NCI-H345 treated with DMSO at 0.1 percent for 48 hours (cell line): ENCODE results near the gene CPLX1.
A peak's percentile ranks its signal among the peaks of the same experiment; 100 is the strongest.

Source experiments
- DNase-seq: peaks from one replicate; lab custom pipeline; 2025; ENCODE audit not compliant: unreplicated experiment; lab: John Stamatoyannopoulos, UW

The CPLX1 gene

DNA sequence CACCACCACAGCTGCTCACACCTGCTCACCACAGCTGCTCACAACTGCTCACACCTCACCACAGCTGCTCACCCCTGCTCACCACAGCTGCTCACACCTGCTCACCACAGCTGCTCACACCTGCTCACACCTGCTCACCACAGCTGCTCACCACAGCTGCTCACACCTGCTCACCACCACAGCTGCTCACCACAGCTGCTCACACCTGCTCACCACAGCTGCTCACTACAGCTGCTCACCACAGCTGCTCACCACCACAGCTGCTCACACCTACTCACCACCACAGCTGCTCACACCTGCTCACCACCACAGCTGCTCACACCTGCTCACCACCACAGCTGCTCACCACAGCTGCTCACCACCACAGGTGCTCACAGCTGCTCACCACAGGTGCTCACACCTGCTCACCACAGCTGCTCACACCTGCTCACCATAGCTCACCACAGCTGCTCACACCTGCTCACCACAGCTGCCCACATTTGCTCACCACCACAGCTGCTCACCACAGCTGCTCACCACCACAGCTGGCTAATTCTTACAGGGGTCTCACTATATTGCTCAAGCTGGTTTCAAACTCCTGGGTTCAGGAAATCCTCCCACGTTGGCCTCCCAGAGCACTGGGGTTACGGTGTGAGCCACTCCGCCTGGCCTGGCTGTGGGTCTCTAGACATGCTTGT is 30.4 kb upstream of the CPLX1 start:
- DNase-seq: no peak

DNA sequence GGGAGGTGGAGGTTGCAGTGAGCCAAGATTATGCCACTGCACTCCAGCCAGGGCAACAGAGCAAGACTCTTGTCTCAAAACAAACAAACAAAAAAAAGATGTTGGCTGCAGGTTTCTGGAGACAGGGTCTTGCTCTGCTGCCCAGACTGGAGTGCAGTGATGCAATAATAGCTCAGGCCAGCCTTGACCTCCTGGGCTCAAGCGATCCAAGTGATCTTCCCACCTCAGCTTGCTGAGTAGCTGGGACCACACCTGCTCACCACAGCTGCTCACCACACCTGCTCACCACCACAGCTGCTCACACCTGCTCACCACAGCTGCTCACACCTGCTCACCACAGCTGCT is 29.9 kb upstream of the CPLX1 start:
- DNase-seq: no peak

DNA sequence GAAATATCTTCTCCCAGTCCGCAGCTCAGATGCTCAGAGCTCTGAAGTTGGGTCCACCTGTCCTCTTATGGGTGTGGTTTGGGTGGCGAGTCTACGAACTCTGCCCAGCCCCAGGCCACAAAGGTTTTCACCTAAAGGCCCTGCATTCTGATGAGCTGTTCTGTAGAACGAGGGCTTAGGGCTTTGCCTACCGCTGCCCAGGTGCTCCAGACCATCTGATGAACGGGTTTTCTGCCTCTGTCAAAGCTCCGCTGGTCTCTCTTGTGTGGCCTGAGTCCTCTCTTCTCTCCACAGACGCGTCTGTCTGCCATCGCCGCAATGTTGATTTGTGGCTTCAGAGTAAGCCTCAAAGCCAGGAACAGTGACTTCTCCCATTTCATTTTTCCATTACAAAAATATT is 28.4 kb upstream of the CPLX1 start:
- no peak for DNase-seq

DNA sequence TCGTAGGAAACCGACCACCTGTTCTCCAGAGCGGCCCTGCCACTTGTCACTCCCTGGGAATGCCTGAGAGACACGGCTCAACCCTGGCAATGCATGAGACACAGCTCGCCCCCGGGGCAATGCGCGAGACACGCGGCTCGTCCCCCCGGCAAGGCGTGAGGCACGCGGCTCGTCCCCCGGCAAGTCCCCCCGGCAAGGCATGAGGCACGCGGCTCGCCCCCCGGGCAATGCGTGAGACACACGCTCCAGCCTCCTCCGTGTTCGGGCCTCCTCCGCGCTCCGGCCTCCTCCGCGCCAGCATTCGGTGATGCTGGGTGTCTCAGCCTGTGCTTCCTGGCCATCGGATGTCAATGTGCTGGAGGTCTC is 27.5 kb upstream of the CPLX1 start:
- no peak for DNase-seq

DNA sequence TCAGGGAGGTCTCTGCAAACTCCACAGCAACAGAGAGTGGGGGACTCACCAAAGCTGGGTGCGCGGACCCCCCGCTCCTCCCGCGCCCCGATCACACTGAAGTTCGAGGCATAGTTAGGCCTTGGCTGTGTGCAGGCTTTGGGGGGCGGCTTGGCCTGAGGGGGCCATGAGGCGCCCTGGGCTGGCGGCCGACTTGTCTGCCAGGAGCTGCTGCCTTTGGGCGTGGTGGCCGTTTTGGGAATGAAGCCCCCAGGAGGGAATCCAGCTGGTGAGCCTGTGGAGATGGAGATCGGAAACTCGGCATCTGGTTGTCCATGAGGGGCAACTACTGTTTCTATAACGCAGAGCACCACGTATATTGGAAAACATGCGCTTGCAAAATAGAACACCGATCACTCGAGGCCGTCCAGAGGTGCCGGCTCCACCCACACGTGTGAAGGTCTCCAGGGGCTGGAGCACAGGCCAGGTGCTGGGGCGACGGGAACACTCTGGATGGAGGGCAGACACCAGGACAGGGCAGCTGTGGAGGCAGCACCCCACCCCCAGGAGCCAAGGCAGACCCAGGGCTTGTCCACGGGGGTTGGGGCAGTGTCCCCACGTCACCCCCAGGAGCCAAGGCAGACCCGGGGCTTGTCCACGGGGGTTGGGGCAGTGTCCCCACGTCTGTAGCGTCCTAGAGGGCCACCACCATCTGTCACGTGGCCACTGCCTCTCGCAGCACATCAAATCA is 25.9 kb upstream of the CPLX1 start:
- no peak for DNase-seq

DNA sequence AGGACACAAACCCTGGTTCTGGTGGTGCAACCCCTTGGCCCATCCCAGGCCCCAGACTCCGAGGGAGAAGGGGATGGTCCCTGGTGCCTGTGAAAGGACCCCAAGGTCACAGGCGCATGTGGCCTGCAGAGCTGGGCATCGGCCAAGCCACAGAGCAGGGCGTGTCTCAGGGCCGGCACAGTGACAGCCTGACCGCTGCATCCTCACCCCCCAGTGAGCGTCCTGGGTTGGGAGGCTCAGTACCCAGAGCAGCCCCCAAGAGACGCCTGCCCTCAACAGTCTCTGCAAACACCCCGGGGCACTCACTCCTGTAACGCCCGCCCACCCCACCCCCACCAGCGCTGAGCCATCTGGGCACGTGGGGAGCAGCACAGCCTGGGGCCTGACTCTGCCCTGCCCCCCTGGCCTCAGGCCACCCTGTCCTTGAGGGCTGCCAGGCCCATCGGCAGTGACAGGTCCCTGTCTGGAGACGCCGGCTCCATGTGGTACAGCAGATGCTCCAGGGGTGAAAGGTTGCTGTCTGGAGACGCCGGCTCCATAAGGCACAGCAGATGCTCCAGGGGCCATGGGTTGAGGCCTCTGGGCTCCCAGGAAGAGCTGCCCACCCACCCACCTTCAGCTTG is 24.5 kb upstream of the CPLX1 start:
- no peak for DNase-seq

DNA sequence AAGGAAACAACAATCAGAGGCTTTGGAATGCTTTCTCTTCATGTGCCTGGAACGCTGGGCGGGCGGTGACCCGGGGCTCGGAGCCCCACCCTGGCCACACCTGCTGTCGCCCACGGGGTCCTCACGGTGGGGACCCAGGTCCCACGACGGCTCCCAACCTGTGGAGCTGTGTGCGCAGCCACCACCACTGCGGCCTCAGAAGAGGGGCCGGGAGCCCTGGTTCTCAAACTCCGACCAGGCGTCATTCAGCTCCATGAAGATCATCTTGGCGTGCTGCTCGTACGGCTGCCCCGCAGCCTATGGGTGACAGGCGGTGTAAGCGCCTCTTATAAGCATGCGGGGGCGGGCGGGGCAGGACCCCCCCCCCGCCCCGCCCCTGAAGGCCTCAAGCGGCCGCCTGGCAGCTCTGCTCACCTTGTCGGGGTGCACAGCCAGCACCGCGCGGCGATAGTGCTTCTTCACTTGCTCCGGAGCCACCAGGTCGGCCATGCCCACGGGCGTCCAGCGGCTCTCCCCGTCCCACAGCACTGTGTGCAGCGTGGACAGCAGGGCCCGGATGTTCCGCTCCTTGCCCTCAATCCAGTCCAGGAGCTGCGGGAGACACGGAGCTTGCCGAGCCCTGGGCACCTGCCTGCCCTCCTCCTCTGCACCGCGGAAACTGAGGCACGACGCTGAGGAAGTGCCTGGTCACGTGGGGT is 23.7 kb upstream of the CPLX1 start:
- DNase-seq: no peak

DNA sequence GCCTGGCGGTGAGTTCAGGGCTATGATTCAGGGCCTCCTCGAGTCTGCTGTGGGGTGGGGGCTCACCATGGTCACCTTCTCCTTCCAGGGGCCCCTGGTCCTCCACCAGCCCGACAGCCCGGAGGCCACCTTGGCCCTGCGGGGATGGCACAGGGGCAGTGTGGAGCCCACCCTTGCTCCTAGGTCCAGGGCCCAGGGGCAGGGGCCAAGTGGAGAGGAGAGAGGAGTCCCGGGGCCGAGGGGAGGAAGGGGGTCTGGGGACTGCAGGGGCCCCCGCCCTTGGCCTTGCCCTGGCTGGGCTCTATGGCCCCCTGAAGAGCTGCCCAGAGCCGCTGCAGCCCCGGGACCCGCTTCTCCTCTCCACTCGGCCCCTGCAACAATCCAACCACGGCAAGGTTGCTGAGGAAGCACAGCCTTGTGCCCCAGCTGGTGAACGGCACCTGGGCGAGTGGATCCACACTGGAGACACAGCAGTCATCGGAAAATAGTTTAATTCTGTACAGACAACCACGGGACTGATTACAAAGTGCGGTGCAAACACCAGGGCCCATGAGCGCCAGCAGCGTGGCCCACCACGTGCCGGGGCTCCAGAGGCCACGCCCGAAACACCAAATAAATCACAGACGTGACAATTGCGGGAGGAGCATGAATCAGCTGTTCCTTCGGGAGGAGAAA is 23.0 kb upstream of the CPLX1 start:
- no peak for DNase-seq

DNA sequence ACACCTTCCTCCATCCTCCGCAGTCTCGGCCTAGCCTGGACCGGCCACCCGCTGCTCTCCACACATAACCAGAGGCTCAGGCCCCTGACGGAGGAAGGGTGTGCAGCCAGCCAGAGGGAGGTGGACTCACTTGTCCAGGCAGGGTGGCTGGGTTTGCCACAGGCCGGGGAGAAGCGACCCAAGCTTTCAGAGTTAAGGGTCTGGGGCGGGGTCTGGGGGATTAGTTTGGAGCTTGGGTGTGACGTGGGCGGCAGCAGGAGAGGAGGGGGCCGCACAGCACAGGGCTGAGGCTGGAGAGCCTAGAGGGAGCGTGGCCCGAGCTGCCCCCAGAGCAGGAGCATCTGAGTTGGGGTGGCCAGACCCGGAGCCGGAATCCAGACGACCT is 22.4 kb upstream of the CPLX1 start:
- DNase-seq: no peak

DNA sequence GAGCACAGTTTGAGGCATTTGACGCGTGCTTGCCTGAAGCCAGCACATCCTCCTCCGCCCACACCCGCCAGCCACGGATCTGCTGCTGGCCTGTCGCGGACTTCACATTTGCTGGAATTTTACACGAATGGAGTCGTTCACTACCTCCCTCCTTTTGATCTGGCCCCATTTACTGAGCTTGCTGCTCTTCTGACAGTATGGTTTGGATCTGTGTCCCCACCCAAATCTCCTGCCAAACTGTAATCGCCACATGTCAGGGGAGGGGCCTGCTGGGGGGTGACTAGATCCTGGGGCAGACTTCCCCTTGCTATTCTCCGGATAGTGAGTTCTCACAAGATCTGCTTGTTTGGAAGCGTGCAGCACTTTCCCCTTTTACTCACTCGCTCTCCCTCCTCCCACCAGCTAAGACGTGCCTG is 19.9 kb upstream of the CPLX1 start:
- DNase-seq: no peak

DNA sequence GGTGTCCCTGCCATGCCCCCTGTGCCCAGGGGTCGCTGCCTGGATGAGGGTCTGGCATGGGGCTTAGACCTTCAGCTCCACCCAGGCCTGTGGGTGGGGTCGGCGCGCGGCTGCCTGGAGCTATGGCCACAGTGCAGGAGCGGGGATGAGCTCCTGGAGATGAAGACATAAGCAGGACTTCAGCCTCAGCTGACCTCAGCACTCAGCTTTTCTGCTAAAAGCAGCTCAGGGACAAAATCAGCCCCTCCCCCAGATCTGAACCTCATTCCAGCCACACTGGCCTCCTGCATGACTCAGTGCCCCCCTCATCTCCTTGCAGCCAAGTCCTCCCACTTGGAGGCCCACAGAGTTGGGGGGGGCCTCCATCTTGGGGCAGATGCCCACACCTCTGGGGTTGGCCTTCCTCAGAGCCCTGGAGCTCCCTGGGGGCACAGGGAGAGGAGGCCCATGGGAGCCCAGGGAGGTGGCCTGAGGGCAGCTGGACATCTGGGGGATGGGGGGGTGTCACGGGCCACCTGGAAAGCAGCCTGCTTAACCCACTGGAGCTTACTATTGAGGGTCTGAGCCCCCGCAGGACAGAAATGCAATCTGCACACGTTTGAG is 19.4 kb upstream of the CPLX1 start:
- no peak for DNase-seq

DNA sequence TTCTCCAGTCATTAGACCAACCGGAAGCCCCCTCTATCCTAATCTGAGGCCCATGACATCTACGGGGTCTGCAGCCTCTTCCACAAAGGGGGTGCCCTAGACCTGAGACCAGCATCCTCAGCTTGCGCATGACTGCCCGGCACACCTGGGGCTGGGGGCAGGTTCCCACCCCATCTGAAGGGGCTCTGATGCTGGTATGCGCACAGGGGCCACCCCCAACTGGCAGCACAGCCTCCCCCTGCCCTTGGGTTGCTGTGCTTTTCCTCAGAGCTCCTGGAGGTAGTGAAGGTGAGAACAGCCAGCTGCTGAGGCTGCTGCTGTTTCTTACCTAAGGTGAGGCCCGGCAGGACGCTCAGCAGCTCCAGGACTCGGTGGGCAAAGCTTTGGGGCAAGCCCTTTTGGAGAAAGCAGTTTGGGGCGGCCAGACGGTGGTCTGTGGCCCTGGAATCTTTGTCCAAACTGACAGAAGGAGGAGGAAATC is 18.9 kb upstream of the CPLX1 start:
- no peak for DNase-seq

DNA sequence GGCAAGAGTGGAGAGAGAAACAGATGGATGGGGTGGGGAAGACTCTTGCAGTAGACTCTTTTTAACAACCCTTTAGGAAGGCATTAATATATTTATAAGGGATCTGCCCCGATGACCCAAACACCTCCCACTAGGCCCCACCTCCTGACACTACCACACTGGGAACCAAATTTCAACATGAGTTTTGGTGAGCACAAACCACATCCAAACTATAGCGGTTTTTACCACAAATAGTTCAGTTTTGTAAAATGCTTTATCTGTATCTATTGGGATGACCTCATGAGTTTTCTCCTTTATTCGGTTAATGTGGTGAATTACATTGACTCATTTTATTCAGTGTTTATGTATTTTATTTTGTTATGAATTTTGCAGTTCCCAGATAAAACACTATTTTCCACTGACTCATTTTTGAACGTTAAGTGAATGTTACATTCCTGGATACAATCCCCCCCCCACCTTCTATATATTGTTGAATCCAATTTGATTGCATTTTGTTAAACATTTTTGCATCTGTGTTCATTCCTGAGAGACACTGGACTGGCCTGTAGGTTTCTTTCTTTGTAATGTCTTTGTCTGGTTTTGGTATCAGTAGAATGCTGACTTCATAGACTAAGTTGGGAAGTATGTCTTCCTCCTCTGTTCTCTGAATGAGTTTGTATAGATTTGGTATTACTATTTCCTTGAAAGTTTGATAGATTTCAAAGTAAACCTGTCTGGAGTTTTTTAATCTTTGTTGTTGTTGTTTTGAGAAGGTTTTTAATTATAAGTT is 13.9 kb upstream of the CPLX1 start:
- no peak for DNase-seq

DNA sequence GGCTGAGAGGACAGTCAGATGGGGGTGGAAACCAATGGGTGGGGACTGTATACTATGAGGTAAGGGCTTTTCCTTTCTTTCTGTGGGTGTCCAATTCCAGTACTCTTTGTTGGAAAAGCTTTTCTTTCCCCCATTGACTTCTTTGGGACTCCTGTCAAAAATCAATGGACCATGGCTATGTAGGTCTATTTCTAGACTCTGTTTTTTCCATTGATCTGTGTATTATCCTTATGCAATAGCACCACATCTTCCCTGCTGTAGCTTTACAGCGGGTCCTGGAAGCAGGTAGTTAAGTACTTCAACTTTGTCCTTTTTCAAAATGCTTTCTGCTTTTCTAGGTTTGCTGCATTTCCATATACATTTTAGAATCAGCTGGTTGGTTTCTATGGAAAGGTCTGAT is 11.8 kb upstream of the CPLX1 start:
- DNase-seq: no peak

DNA sequence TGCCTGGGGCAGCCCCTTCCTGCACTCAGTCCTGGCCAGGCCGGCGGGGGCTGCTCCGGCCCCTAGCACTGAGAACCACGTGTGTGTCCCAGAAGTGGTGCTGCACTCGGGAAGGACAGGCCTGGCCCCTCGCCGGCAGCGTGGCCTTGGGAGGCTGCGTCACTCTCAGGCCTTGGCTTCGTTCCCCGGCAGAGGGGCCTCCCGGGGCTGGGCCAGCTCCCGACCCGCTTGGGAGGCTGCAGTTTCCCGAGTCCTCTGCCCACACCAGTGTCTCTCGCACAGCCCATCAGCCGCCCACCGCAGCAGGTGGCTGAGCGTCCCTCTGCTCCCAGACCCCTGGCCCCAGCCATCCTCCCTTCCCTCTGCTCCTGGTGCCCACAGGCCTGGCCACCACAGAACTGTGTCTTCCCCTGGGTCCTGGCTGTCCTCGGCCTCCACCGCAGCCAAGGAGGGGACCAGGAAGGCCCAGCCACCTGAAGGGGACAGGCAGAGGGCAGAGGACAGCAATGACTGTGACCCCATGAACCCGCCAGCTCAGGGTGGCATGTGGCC is 10.9 kb upstream of the CPLX1 start:
- DNase-seq: no peak

DNA sequence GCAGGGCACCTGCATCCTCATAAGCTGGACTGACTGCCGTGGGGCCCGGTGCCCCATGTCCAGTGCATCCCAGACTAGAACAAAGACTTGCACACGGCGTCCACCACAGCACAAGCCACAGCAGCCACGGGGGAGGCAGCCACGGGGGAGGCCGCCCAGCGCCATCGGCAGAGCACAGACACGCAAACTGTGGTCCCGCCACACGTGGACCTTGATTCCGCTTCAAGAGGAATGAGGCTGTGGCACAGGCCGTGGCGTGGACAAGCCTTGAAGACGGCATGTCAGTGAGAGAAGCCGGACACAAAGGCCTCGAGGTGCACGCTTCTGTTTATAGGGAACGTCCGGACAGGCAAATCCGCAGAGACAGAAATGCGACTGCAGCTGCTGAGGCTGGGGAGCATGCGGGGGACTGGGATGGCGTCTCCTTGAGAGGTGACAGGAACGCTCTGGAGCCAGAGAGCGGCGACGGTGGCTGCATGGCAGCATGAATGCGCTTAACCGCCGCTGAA is 10.1 kb upstream of the CPLX1 start:
- no peak for DNase-seq

DNA sequence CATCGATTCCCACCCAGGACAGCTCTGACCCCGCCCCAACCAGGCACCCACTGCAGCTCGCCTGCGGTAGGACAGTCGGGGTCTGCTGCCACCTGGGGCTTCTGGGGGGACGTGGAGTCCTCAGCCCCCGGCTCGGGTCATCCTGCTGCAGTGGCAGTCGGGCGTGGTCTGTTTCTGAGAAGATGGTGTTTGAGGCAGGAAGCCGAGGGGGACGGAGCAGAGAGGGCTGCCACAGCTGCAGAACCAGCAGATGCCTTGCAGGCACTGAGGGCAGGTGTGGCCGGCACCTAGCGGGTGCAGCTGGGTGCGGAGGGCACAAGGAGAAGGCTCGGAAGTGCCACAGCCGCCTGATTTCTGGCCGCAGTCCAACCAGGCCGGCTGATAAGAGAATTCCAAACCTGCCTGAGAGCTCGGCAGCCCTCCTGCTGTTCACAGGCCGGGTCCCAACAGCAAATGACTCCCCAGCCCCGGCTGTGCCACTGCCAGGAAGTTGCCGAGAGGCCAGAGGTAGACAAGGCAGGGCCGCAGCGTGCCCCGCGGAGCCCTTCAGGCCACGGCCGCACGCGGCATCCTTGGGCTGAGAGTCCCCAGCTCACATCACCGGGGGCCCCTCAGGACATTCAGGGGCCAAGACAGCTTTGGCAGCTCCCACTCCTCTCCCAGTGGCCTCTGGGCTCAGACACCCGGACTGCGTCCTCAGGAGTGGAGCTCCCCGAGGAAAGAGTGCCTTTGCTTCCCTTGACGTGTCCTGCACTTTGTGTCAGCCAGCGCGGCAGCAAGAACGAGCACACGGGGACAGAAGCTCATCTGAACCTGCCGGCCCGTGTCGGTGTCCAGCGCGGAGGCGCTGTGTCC is 9.4 kb upstream of the CPLX1 start:
- peak; percentile 54 for DNase-seq

DNA sequence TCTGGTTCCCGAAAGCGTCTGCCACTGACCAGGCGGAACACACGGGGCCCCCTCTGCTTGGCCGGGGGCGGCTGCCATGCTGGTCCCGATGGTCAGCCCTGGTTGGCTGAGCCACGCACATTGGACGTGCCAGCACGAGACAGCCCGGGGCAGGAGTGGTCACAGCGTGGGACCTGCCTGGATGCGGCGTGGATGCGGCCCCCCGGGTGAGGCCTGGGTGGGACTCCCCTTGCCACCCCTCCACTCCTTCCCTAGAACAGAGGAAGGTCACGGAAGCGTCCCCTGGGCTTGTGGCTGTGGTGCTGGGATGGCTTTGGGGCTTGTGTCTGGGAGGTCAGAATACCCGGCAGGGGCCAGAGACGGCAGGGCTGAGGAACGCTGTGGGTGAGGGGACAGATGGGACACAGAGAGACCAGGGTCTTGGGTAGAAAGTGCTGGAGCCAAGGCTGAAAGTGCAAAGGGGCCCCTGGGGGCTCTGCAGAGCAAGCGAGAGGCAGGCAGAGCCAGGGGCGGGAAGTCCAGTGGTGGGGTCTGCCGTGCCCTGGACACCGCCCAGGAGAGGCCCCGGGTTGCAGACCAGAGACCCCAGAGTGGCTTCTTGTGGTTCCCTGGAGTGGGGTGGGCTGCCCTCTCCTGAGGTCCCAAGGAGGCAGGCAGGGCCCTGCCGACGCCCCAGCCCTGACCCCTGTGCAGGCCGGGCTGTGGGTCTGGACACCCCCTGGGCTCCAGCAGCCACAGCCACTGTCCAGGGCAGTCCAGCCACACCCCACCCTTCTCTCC is 8.6 kb upstream of the CPLX1 start:
- DNase-seq: no peak
